VCaP (cell line): ENCODE results near the gene TMBIM4.
A peak's percentile ranks its signal among the peaks of the same experiment; 100 is the strongest.
"Not testable (repeated sequence)": the region's sequence is repeated elsewhere in the genome, so short reads cannot be mapped to it uniquely, and the experiment has no call there.

Experiments
- H3K27ac ChIP-seq: fragments of 450-650 bp; 2 replicates; pipeline ENCODE4 v1.5.1; 2017
- CTCF ChIP-seq: fragments of 450-650 bp; conservative IDR thresholded peaks from 2 replicates; pipeline ENCODE4 v1.5.1; 2017; ENCODE audit warnings: mild to moderate bottlenecking, moderate library complexity

The TMBIM4 gene

GRCh38 chr12:66169221-66170170 is at the start of gene TMBIM4:
Gene TMBIM4 (minus strand): TSS chr12:66169996. CDS start chr12:66169951, 45 bp downstream.
- peak within 1 kb of the TSS; percentile 96 for H3K27ac ChIP-seq
- TF ChIP-seq CTCF: peak; percentile 74

GRCh38 chr12:66217342-66217917 is 47.6 kb upstream of the TMBIM4 start:
- no peak overlapping the region for H3K27ac ChIP-seq
- TF ChIP-seq CTCF: no peak

- H3K27ac ChIP-seq: not testable (repeated sequence)
These were observed 43.2 kb upstream of the TMBIM4 start for GRCh38 chr12:66213011-66213410.

GRCh38 chr12:66211573-66211972 is 41.8 kb upstream of the TMBIM4 start:
- H3K27ac ChIP-seq: not testable (repeated sequence)

- no peak overlapping the region for H3K27ac ChIP-seq
- TF ChIP-seq CTCF: no peak
These were observed 41.0 kb upstream of the TMBIM4 start for GRCh38 chr12:66210840-66211239.

GRCh38 chr12:66206141-66206540 is 36.3 kb upstream of the TMBIM4 start:
- no peak overlapping the region for H3K27ac ChIP-seq

GRCh38 chr12:66203820-66204219 is 34.0 kb upstream of the TMBIM4 start:
- TF ChIP-seq CTCF: no peak
- H3K27ac ChIP-seq: no peak overlapping the region

More at GRCh38 chr12:66206141-66206540, 36.3 kb upstream of the TMBIM4 start:
- TF ChIP-seq CTCF: no peak

GRCh38 chr12:66199831-66200509 is 30.2 kb upstream of the TMBIM4 start:
- no peak overlapping the region for H3K27ac ChIP-seq
- no peak for TF ChIP-seq CTCF
